ENCODE data around the gene IRF1. TPM values are rescaled to one million over a fixed set of nuclear protein-coding genes. Genes with fewer than 3 reads are reported as not detected.

IRF1 gene
- total RNA-seq, 2 donors from 2014 or later: 10.1 to 15.8 TPM

DNA sequence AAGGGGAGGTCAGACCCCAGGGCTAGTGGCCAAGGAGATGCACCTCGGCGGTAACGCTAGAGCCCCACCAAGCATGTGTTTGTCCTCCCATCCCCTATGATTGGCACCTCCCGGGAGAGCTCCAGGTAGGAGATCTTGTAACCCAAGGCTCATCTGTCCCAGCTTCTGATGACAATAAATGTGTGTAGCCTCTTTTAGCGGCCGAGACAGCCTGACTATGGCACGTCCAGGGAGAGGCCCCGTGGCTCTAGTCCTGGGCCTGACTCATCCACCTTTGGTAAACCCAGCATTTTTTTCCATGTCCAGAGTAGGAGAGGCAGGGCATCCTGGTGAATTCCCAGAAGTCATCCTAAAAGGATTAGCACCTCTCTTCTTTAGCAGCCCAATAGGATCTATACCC, 39.2 kb downstream of the IRF1 start:
- no peak for DNase-seq (ENCODE audit: low spot score)
- no peaks in the 10 kb centered on the region for H3K27me3 ChIP-seq
- no peak overlapping the region for H3K27ac ChIP-seq
- no peak overlapping the region for H3K4me3 ChIP-seq
- H3K36me3 ChIP-seq: no peaks in the 10 kb centered on the region
- peaks cover 0 to 28% of the 10 kb centered on the region in 2 donors for H3K4me1 ChIP-seq
- TF ChIP-seq, protein P1, sequence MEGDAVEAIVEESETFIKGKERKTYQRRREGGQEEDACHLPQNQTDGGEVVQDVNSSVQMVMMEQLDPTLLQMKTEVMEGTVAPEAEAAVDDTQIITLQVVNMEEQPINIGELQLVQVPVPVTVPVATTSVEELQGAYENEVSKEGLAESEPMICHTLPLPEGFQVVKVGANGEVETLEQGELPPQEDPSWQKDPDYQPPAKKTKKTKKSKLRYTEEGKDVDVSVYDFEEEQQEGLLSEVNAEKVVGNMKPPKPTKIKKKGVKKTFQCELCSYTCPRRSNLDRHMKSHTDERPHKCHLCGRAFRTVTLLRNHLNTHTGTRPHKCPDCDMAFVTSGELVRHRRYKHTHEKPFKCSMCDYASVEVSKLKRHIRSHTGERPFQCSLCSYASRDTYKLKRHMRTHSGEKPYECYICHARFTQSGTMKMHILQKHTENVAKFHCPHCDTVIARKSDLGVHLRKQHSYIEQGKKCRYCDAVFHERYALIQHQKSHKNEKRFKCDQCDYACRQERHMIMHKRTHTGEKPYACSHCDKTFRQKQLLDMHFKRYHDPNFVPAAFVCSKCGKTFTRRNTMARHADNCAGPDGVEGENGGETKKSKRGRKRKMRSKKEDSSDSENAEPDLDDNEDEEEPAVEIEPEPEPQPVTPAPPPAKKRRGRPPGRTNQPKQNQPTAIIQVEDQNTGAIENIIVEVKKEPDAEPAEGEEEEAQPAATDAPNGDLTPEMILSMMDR (IDR thresholded peaks at IDR 0.05): no peak
- no peaks in the 10 kb centered on the region for H3K9me3 ChIP-seq

DNA sequence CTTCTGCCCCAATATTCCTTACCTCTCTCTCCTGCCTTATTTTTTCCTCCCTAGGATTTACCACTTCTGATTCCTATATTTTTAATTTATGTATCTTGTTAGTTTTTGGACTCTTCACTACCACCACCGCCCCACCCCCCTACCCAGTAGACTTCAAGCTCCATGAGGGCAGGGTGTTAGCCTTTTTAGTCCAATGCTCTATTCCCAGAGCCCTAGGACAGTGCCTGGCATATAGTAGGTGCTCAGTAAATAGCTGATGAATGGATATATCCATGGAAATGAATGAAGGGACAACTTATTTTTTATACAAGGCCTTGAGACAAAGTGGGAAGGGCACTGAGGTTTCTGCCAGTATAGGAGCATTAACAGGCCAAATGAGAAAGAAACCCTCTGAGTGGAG, 41.5 kb downstream of the IRF1 start:
- DNase-seq (ENCODE audit: low spot score): no peak

DNA sequence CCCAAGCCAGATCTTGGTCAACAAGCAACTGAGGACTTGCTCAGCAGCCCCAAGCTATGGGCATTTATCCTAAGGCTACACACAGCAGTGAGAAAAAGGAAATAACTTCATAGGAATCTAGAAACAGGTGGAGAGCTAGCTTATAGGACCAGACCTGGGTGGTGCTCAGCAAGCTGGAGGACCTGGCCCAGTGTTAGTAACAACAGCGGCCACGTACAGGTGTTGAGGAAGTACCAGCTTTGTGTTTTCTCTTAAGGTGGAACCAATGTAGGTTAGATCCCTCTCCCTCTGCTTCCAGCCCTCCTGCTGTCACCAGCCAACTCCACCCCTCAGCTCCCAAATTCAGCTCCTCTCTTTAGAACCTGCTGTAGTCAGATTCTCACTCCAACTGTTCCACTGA, 43.4 kb downstream of the IRF1 start:
- DNase-seq (ENCODE audit: low spot score): no peak
- H3K36me3 ChIP-seq: no peaks in the 10 kb centered on the region
- TF ChIP-seq, protein P1 (IDR thresholded peaks at IDR 0.05): no peak
- H3K4me3 ChIP-seq: no peak overlapping the region
- H3K27me3 ChIP-seq: no peaks in the 10 kb centered on the region
- H3K9me3 ChIP-seq: no peaks in the 10 kb centered on the region
- peaks cover 0 to 39% of the 10 kb centered on the region in 2 donors for H3K4me1 ChIP-seq
- H3K27ac ChIP-seq: peak overlapping the region in 1 of 2 donors; percentile 23

More for the DNA sequence above, 41.5 kb downstream of the IRF1 start:
- TF ChIP-seq, protein P1 (IDR thresholded peaks at IDR 0.05): no peak
- no peak overlapping the region for H3K27ac ChIP-seq
- H3K4me3 ChIP-seq: no peak overlapping the region
- H3K27me3 ChIP-seq: no peaks in the 10 kb centered on the region
- peaks cover 0 to 33% of the 10 kb centered on the region in 2 donors for H3K4me1 ChIP-seq
- H3K9me3 ChIP-seq: no peaks in the 10 kb centered on the region
- H3K36me3 ChIP-seq: no peaks in the 10 kb centered on the region

DNA sequence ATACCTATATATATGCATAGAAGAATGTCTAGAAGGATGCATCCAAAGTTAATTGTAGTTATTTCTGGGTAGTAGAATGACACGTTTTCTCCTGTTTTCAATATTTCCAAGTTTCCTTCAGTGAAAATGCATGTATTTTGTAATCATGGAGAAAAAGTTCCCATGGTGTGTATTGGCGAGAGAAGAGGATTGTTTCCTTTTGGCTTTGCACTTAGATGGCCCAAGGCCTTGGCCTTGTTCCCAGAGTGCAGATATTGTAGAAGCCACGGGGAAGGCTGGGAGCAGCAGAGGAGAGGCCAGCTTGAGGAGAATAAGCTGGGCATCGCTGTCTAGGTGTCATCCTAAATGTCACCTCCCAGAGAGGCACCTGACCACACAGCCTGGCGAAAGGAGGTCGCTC, 44.0 kb downstream of the IRF1 start:
- Histone ChIP-seq H3K4me1 (peaks cover 0 to 39% of the 10 kb centered on the region in 2 donors), H3K9me3 (no peaks in the 10 kb centered on the region), H3K4me3 (no peak overlapping the region), H3K36me3 (no peaks in the 10 kb centered on the region), H3K27me3 (no peaks in the 10 kb centered on the region), H3K27ac (peak overlapping the region in 1 of 2 donors; percentile 23)
- peak; percentile 87 for DNase-seq (ENCODE audit: low spot score)
- TF ChIP-seq, protein P1 (IDR thresholded peaks at IDR 0.05): no peak

DNA sequence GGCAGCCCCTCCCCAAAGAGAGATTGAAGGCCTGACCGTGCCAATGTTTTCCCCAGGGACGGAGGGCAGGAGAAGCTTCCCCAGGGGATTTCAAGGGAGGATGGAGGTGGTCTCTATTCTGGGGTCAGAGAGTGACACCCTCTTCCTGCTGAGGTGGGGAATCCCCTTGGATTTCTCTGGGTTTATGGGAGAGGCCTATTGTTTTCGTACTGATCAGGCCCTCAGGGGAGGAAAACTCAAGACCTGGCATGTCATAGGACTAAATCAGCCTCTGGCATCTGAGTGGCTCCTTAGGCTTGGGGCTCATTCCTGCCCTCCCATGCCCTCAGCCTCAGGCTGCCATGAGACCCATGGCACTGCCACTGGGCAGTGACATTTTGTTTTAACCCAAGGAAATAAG, 44.6 kb downstream of the IRF1 start:
- DNase-seq (ENCODE audit: low spot score): no peak
- TF ChIP-seq, protein P1 (IDR thresholded peaks at IDR 0.05): no peak
- no peak overlapping the region for H3K4me3 ChIP-seq
- H3K4me1 ChIP-seq: peaks cover 0 to 39% of the 10 kb centered on the region in 2 donors
- peak overlapping the region; percentile 43 to 67 for H3K27ac ChIP-seq
- H3K36me3 ChIP-seq: no peaks in the 10 kb centered on the region
- H3K9me3 ChIP-seq: no peaks in the 10 kb centered on the region
- H3K27me3 ChIP-seq: no peaks in the 10 kb centered on the region

DNA sequence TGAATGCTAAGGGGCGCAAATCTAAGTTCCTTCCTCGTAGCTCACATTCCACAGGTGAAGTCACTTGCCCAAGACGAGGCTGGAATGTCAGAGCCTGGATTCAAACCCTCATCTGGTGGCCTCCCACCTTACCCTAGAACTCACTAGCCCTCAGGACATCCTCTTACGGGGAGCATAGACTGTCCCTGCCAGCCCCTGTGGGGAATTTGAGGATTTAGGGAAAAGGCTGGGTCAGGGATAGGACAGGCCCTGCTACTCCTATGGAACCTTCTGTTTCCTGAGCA, 45.0 kb downstream of the IRF1 start:
- Histone ChIP-seq H3K27ac (peak overlapping the region; percentile 43 to 67), H3K9me3 (no peaks in the 10 kb centered on the region), H3K4me1 (peaks cover 0 to 39% of the 10 kb centered on the region in 2 donors), H3K27me3 (no peaks in the 10 kb centered on the region), H3K4me3 (no peak overlapping the region), H3K36me3 (no peaks in the 10 kb centered on the region)
- DNase-seq (ENCODE audit: low spot score): no peak
- TF ChIP-seq, protein P1 (IDR thresholded peaks at IDR 0.05): no peak

Data from right atrium auricular region (tissue), 2 donors.